Fibroblast of the aortic adventitia (primary cell): ENCODE data around the gene GALR3. TPM values are rescaled to one million over a fixed set of nuclear protein-coding genes. Genes with fewer than 3 reads are reported as not detected.
A peak's percentile ranks its signal among the peaks of the same experiment; 100 is the strongest.

ENCODE experiments used
- DNase-seq: peaks from one replicate; pipeline ENCODE4 v3.0.0-alpha.2; 2010; ENCODE audit warnings: low read depth
- H3K4me3 ChIP-seq: 2 replicates; pipeline ENCODE4 v1.5.1; 2011; ENCODE audit warnings: low read depth, mild to moderate bottlenecking, control low read depth, low read length, moderate library complexity
- CTCF ChIP-seq: IDR thresholded peaks from 2 replicates; pipeline ENCODE4 v1.5.1; 2011; ENCODE audit warnings: mild to moderate bottlenecking, low read length, control low read depth, inconsistent platforms; ENCODE audit not compliant: insufficient read depth
- total RNA-seq: library from RNA; depleted of rRNA; stranded (reverse); fragments of >200 nt; gene quantifications from 2 replicates; pipeline ENCODE4 v1.2.3, GENCODE V29; 2012; ENCODE audit warnings: low replicate concordance

The GALR3 gene
- total RNA-seq, 1 donor, result not detected

GRCh38 chr22:37824674-37825641, 1.8 kb downstream of the GALR3 start:
- no peak for TF ChIP-seq CTCF
- peak; percentile 9 for DNase-seq
- peak overlapping the region; percentile 33 for H3K4me3 ChIP-seq

- no peak overlapping the region for H3K4me3 ChIP-seq
- TF ChIP-seq CTCF, result no peak
- peak; percentile 64 for DNase-seq
Observed at GRCh38 chr22:37827056-37827455, 3.9 kb downstream of the GALR3 start.

- no peak for DNase-seq
- H3K4me3 ChIP-seq, result no peak overlapping the region
- no peak for TF ChIP-seq CTCF
Observed at GRCh38 chr22:37830093-37830842, 7.1 kb downstream of the GALR3 start.

GRCh38 chr22:37831472-37831871, 8.3 kb downstream of the GALR3 start:
- TF ChIP-seq CTCF, result no peak

GRCh38 chr22:37832022-37832857, 9.1 kb downstream of the GALR3 start:
- no peak overlapping the region for H3K4me3 ChIP-seq
- TF ChIP-seq CTCF, result no peak
- DNase-seq, result no peak

More at GRCh38 chr22:37831472-37831871, 8.3 kb downstream of the GALR3 start:
- no peak overlapping the region for H3K4me3 ChIP-seq
- no peak for DNase-seq
